SK-N-SH (cell line): Measurements from ENCODE around the gene FCSK.

ENCODE experiments used
- CTCF ChIP-seq: fragments of 200-600 bp; sonication (generic); IDR thresholded peaks from 2 replicates; pipeline ENCODE4 v1.6.1; 2017; ENCODE audit warnings: antibody characterized with exemption, mild to moderate bottlenecking, moderate library complexity
- GATA2 ChIP-seq: sonication (generic); formaldehyde crosslinking; IDR thresholded peaks from 2 replicates; pipeline ENCODE4 v1.5.0; 2020; ENCODE audit warnings: mild to moderate bottlenecking, missing genetic modification reagents
- NRF1 ChIP-seq: IDR thresholded peaks from 2 replicates; pipeline ENCODE4 v1.6.1; 2012; ENCODE audit warnings: low read depth, mild to moderate bottlenecking, low read length
- POLR2AphosphoS5 ChIP-seq: IDR thresholded peaks from 2 replicates; pipeline ENCODE4 v1.6.1; 2012; ENCODE audit warnings: low read depth, low read length
- SIN3A ChIP-seq: IDR thresholded peaks from 2 replicates; pipeline ENCODE4 v1.6.1; 2012; ENCODE audit warnings: low read depth, mild to moderate bottlenecking, low read length, moderate library complexity, borderline replicate concordance

- TF ChIP-seq CTCF (no peak), SIN3A (no peak), NRF1 (no peak), POLR2AphosphoS5 (no peak), GATA2 (CRISPR knock-in tag) (no peak)
These were observed 28.2 kb downstream of the FCSK start for GRCh38 chr16:70482624-70483023.
